A673 (cell line): ENCODE measurements around the gene RASGRP1.

Source experiments
- EZH2 ChIP-seq: fragments of 200-600 bp; sonication (generic); IDR thresholded peaks from 2 replicates; pipeline ENCODE4 v1.6.1; 2017; ENCODE audit warnings: borderline replicate concordance, low read depth, mild to moderate bottlenecking, mixed read lengths, antibody characterized with exemption, low read length; ENCODE audit not compliant: poor library complexity, severe bottlenecking
- TF ChIP-seq, protein P1 (sequence below): fragments of 300-800, 200-600 bp; sonication (generic); conservative IDR thresholded peaks from 2 replicates; pipeline ENCODE4 v1.5.1; 2017; ENCODE audit warnings: low read depth, mild to moderate bottlenecking, antibody characterized with exemption, low read length, moderate library complexity, mixed read lengths

GRCh38 chr15:38613085-38613484, 48.5 kb upstream of the RASGRP1 start:
- TF ChIP-seq, protein P1, sequence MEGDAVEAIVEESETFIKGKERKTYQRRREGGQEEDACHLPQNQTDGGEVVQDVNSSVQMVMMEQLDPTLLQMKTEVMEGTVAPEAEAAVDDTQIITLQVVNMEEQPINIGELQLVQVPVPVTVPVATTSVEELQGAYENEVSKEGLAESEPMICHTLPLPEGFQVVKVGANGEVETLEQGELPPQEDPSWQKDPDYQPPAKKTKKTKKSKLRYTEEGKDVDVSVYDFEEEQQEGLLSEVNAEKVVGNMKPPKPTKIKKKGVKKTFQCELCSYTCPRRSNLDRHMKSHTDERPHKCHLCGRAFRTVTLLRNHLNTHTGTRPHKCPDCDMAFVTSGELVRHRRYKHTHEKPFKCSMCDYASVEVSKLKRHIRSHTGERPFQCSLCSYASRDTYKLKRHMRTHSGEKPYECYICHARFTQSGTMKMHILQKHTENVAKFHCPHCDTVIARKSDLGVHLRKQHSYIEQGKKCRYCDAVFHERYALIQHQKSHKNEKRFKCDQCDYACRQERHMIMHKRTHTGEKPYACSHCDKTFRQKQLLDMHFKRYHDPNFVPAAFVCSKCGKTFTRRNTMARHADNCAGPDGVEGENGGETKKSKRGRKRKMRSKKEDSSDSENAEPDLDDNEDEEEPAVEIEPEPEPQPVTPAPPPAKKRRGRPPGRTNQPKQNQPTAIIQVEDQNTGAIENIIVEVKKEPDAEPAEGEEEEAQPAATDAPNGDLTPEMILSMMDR, result no peak
- no peak for TF ChIP-seq EZH2
